ENCODE results near the gene CDC42SE2.

DNA sequence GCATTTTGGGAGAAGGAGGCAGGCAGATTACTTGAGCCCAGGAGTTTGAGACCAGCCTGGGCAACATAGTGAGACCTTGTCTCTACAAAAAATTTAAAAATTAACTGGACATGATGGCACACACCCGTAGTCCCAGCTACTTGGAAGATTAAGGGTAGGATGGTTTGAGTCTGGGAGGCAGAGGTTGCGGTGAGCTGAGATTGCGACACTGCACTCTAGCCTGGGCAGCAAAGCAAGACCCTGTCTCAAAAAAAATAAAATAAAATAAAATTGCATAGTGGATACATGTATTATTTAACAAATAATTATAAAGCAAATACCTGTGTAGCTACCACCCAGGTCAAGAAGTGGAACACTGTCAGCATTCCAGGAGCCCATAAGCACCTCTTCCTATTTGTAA lies 90.1 kb downstream of the CDC42SE2 start:
- TF ChIP-seq POLR2A (IDR thresholded peaks at IDR 0.05): no peak
- TF ChIP-seq, protein P1, sequence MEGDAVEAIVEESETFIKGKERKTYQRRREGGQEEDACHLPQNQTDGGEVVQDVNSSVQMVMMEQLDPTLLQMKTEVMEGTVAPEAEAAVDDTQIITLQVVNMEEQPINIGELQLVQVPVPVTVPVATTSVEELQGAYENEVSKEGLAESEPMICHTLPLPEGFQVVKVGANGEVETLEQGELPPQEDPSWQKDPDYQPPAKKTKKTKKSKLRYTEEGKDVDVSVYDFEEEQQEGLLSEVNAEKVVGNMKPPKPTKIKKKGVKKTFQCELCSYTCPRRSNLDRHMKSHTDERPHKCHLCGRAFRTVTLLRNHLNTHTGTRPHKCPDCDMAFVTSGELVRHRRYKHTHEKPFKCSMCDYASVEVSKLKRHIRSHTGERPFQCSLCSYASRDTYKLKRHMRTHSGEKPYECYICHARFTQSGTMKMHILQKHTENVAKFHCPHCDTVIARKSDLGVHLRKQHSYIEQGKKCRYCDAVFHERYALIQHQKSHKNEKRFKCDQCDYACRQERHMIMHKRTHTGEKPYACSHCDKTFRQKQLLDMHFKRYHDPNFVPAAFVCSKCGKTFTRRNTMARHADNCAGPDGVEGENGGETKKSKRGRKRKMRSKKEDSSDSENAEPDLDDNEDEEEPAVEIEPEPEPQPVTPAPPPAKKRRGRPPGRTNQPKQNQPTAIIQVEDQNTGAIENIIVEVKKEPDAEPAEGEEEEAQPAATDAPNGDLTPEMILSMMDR (IDR thresholded peaks at IDR 0.05): no peak

All from right lobe of liver (tissue), 4 donors.